Measurements from ENCODE around the gene CYP2S1. TPM values are rescaled to one million over a fixed set of nuclear protein-coding genes. Genes with fewer than 3 reads are reported as not detected.
"Not testable (repeated sequence)": the region's sequence is repeated elsewhere in the genome, so short reads cannot be mapped to it uniquely, and the experiment has no call there.

Gene CYP2S1
- total RNA-seq, 1 donor from 2014 or later = 2.1 TPM

GRCh38 chr19:41225238-41226052, 32.4 kb downstream of the CYP2S1 start:
- intact Hi-C loops (cut with micrococcal nuclease) = loop anchor here (1.0 kb wide), 1 partner anchor 37 kb away; no protein-coding TSS in a partner anchor

GRCh38 chr19:41226053-41226873, 33.2 kb downstream of the CYP2S1 start:
- intact Hi-C loops (cut with micrococcal nuclease) = loop anchor here (1.0 kb wide), 1 partner anchor 36 kb away; no protein-coding TSS in a partner anchor

GRCh38 chr19:41226874-41227390, 33.9 kb downstream of the CYP2S1 start:
- intact Hi-C loops (cut with micrococcal nuclease) = loop anchor here (1.0 kb wide), 1 partner anchor 35 kb away; no protein-coding TSS in a partner anchor

- intact Hi-C loops (cut with micrococcal nuclease) = no loop called here
Observed at GRCh38 chr19:41228486-41228885, 35.5 kb downstream of the CYP2S1 start.

GRCh38 chr19:41229338-41229737, 36.3 kb downstream of the CYP2S1 start:
- intact Hi-C loops (cut with micrococcal nuclease) = not testable (repeated sequence)

GRCh38 chr19:41230067-41230857, 37.2 kb downstream of the CYP2S1 start:
- intact Hi-C loops (cut with micrococcal nuclease) = no loop called here

GRCh38 chr19:41232686-41233085, 39.7 kb downstream of the CYP2S1 start:
- intact Hi-C loops (cut with micrococcal nuclease) = no loop called here

GRCh38 chr19:41233748-41234240, 40.8 kb downstream of the CYP2S1 start:
- intact Hi-C loops (cut with micrococcal nuclease) = no loop called here

- intact Hi-C loops (cut with micrococcal nuclease) = no loop called here
Observed at GRCh38 chr19:41234512-41235168, 41.6 kb downstream of the CYP2S1 start.

- intact Hi-C loops (cut with micrococcal nuclease) = no loop called here
Observed at GRCh38 chr19:41235480-41235879, 42.5 kb downstream of the CYP2S1 start.

GRCh38 chr19:41238244-41238643, 45.2 kb downstream of the CYP2S1 start:
- intact Hi-C loops (cut with micrococcal nuclease) = no loop called here

GRCh38 chr19:41239363-41239762, 46.3 kb downstream of the CYP2S1 start:
- intact Hi-C loops (cut with micrococcal nuclease) = no loop called here

- intact Hi-C loops (cut with micrococcal nuclease) = no loop called here
Observed at GRCh38 chr19:41239961-41240574, 47.0 kb downstream of the CYP2S1 start.

- intact Hi-C loops (cut with micrococcal nuclease) = no loop called here
Observed at GRCh38 chr19:41241859-41242258, 48.8 kb downstream of the CYP2S1 start.

- intact Hi-C loops (cut with micrococcal nuclease) = no loop called here
Observed at GRCh38 chr19:41244117-41244516, 51.1 kb downstream of the CYP2S1 start.

GRCh38 chr19:41245843-41246242, 52.8 kb downstream of the CYP2S1 start:
- intact Hi-C loops (cut with micrococcal nuclease) = no loop called here

- intact Hi-C loops (cut with micrococcal nuclease) = no loop called here
Observed at GRCh38 chr19:41248895-41249294, 55.9 kb downstream of the CYP2S1 start.

GRCh38 chr19:41249707-41250423, 56.8 kb downstream of the CYP2S1 start:
- intact Hi-C loops (cut with micrococcal nuclease) = no loop called here

- intact Hi-C loops (cut with micrococcal nuclease) = no loop called here
Observed at GRCh38 chr19:41253660-41254059, 60.6 kb downstream of the CYP2S1 start.

Measured in T-helper 1 cell treated with Interleukin-12 subunit alpha and Interleukin-12 subunit beta and Interleukin-4 antibody, amounts not matched to agents 30 ng/mL and 1 ng/mL, for 36 hours (primary cell).